T47D (cell line): ENCODE measurements around the gene FHL3.
"Not testable (repeated sequence)": the region's sequence is repeated elsewhere in the genome, so short reads cannot be mapped to it uniquely, and the experiment has no call there.

Source experiments
- DNase-seq, 2 experiments: peaks; one replicate each; pipeline versions ENCODE4 v3.0.0 to v3.0.0-alpha.2; 2011 to 2012; ENCODE audit warnings: low read depth in 1 of 2, low spot score in 1 of 2
- JUND ChIP-seq: IDR thresholded peaks from 2 replicates; pipeline ENCODE4 v1.6.1; 2012; ENCODE audit warnings: low read depth
- in situ Hi-C: cut with HindIII; loops from 2 replicates; pipeline ENCODE4 v1.10.0; 2016; ENCODE audit warnings: low sequenced_read_pairs, low pct_unique_long_range_greater_than_20kb

The FHL3 gene

GRCh38 chr1:38044221-38045215 lies 39.2 kb upstream of the FHL3 start:
- no peak for TF ChIP-seq JUND
- in situ Hi-C loops = no loop called here
- no peak for DNase-seq

GRCh38 chr1:38043036-38043747 lies 37.9 kb upstream of the FHL3 start:
- TF ChIP-seq JUND = no peak
- DNase-seq = no peak
- in situ Hi-C loops = no loop called here

- TF ChIP-seq JUND = no peak
- in situ Hi-C loops = no loop called here
- no peak for DNase-seq
Measured at GRCh38 chr1:38041936-38042834, 36.9 kb upstream of the FHL3 start.

GRCh38 chr1:38039331-38040088 lies 34.2 kb upstream of the FHL3 start:
- DNase-seq = no peak
- in situ Hi-C loops = no loop called here
- no peak for TF ChIP-seq JUND

GRCh38 chr1:38038861-38039260 lies 33.5 kb upstream of the FHL3 start:
- in situ Hi-C loops = no loop called here
- DNase-seq = no peak
- no peak for TF ChIP-seq JUND

- no peak for TF ChIP-seq JUND
- peak in 1 of 2 experiments; percentile 27 for DNase-seq
- in situ Hi-C loops = no loop called here
Measured at GRCh38 chr1:38037221-38037939, 32.1 kb upstream of the FHL3 start.

- in situ Hi-C loops = no loop called here
- no peak for DNase-seq
- no peak for TF ChIP-seq JUND
Measured at GRCh38 chr1:38034871-38035270, 29.6 kb upstream of the FHL3 start.

GRCh38 chr1:38032992-38033391 lies 27.7 kb upstream of the FHL3 start:
- in situ Hi-C loops, DNase-seq: not testable (repeated sequence)

GRCh38 chr1:38031513-38031866 lies 26.2 kb upstream of the FHL3 start:
- in situ Hi-C loops = no loop called here
- DNase-seq = no peak

GRCh38 chr1:38030596-38031512 lies 25.5 kb upstream of the FHL3 start:
- no peak for DNase-seq
- in situ Hi-C loops = no loop called here
- TF ChIP-seq JUND = no peak

More at GRCh38 chr1:38031513-38031866, 26.2 kb upstream of the FHL3 start:
- no peak for TF ChIP-seq JUND
